Liver (tissue), 3 donors: Measurements from ENCODE around the gene CRB1.

ENCODE experiments used
- CTCF ChIP-seq: fragments of 150-350 bp; IDR thresholded peaks from 2 replicates; pipeline ENCODE4 v1.5.1; 2017; ENCODE audit warnings: improper control_type of control experiment, low read depth, low read length; ENCODE audit not compliant: missing input control
- GABPA ChIP-seq, 2 donors: IDR thresholded peaks in 1 of 2; conservative IDR thresholded peaks in 1 of 2; 2 replicates each; pipeline ENCODE4 v1.6.1; 2016; ENCODE audit warnings: antibody characterized with exemption in 2 of 2, mild to moderate bottlenecking in 1 of 2, moderate library complexity in 1 of 2
- RXRA ChIP-seq, 2 donors: IDR thresholded peaks; 2 replicates each; pipeline ENCODE4 v1.6.1; 2017 to 2018; ENCODE audit warnings: antibody characterized with exemption in 2 of 2, mild to moderate bottlenecking in 1 of 2
- donor health status: healthy.
- donor health status: healthy.

- TF ChIP-seq CTCF (no peak), GABPA (IDR thresholded peaks at IDR 0.05 in 1 of 2, conservative IDR thresholded peaks at IDR 0.05 in 1 of 2) (no peak), RXRA (IDR thresholded peaks at IDR 0.05) (no peak)
Measured at GRCh38 chr1:197384471-197384870, 116.4 kb downstream of the CRB1 start.
